GM19043 (cell line): ENCODE results near the gene RPS19BP1.
A peak's percentile ranks its signal among the peaks of the same experiment; 100 is the strongest.

Experiments used
- ATAC-seq: cut with Tn5 transposase; IDR thresholded peaks from one replicate; pipeline ENCODE4 v1.9.1; 2021; ENCODE audit warnings: low read depth; ENCODE audit not compliant: unreplicated experiment

The RPS19BP1 gene

GRCh38 chr22:39491696-39492095 lies 40.9 kb downstream of the RPS19BP1 start:
- ATAC-seq: no peak

GRCh38 chr22:39490966-39491680 lies 41.4 kb downstream of the RPS19BP1 start:
- no peak for ATAC-seq

GRCh38 chr22:39490135-39490798 lies 42.3 kb downstream of the RPS19BP1 start:
- ATAC-seq: peak; percentile 70

GRCh38 chr22:39489094-39490068 lies 43.2 kb downstream of the RPS19BP1 start:
- ATAC-seq: no peak

- ATAC-seq: no peak
Measured at GRCh38 chr22:39488563-39489083, 43.9 kb downstream of the RPS19BP1 start.

- ATAC-seq: no peak
Measured at GRCh38 chr22:39487826-39488520, 44.6 kb downstream of the RPS19BP1 start.

- ATAC-seq: no peak
Measured at GRCh38 chr22:39486951-39487825, 45.4 kb downstream of the RPS19BP1 start.

GRCh38 chr22:39482768-39483167 lies 49.8 kb downstream of the RPS19BP1 start:
- ATAC-seq: no peak

GRCh38 chr22:39481595-39481994 lies 51.0 kb downstream of the RPS19BP1 start:
- ATAC-seq: no peak

- ATAC-seq: no peak
Measured at GRCh38 chr22:39481054-39481453, 51.5 kb downstream of the RPS19BP1 start.

GRCh38 chr22:39480557-39480956 lies 52.0 kb downstream of the RPS19BP1 start:
- ATAC-seq: no peak

- ATAC-seq: no peak
Measured at GRCh38 chr22:39479254-39479653, 53.3 kb downstream of the RPS19BP1 start.
